ENCODE measurements around the gene NFYA. TPM values are rescaled to one million over a fixed set of nuclear protein-coding genes. Genes with fewer than 3 reads are reported as not detected.

Gene NFYA
- polyA plus RNA-seq, 1 donor from 2014 or later, result 22.1 TPM

DNA sequence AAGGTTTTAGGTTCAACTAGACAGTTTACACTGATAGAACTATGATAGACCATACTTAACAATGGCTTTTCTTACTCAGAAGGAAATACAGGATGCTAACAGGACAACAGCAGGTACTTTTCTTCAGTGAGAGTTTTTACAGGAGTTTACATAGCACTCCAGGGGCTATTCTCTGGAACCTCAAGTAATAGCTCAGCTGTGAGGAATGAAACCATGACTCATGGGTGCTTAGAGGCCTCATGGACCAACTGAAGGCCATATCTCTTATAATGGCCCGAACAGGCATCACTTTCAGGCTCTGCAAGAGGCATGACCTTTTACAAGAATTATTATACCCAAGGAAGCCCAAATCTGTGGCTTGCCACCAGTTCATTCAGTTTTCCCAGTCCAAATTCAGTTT, 49.6 kb downstream of the NFYA start:
- Histone ChIP-seq H3K27me3 (ENCODE audit: insufficient read depth, low read depth, low read length) (no peaks in the 10 kb centered on the region), H3K4me3 (ENCODE audit: low read length) (no peak overlapping the region), H4K20me1 (ENCODE audit: insufficient read depth) (no peaks in the 10 kb centered on the region), H2AFZ (ENCODE audit: low read depth, low read length) (no peak overlapping the region), H3F3A (ENCODE audit: insufficient read depth, low read length, poor library complexity, severe bottlenecking) (no peaks in the 10 kb centered on the region), H3K9me3 (ENCODE audit: low read length) (no peaks in the 10 kb centered on the region), H3K36me3 (ENCODE audit: insufficient read depth, low read length) (no peaks in the 10 kb centered on the region), H3K9ac (ENCODE audit: low read length) (no peak overlapping the region), H3K4me2 (ENCODE audit: low read length) (no peak overlapping the region), H3K27ac (ENCODE audit: low read length) (no peak overlapping the region), H3K9me2 (ENCODE audit: insufficient read depth, low read length) (no peaks in the 10 kb centered on the region), H3K79me2 (replicated peaks; ENCODE audit: insufficient read depth, low read length) (no peaks in the 10 kb centered on the region)
- no peak for TF ChIP-seq TAF1 (IDR thresholded peaks at IDR 0.05; ENCODE audit: low read depth)

DNA sequence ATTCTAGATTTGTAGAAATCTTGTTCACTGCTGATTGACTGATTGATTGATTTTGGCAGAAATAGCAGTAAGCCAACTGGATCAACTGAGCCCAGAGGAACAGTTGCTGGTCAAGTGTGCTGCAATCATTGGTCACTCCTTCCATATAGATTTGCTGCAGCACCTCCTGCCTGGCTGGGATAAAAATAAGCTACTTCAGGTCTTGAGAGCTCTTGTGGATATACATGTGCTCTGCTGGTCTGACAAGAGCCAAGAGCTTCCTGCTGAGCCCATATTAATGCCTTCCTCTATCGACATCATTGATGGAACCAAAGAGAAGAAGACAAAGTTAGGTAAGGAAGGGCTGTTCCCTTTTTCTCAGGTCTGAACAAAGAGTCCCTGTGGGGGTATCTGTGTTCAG, 50.1 kb downstream of the NFYA start:
- Histone ChIP-seq H2AFZ (ENCODE audit: low read depth, low read length) (no peak overlapping the region), H4K20me1 (ENCODE audit: insufficient read depth) (no peaks in the 10 kb centered on the region), H3K79me2 (replicated peaks; ENCODE audit: insufficient read depth, low read length) (no peaks in the 10 kb centered on the region), H3K27me3 (ENCODE audit: insufficient read depth, low read depth, low read length) (no peaks in the 10 kb centered on the region), H3K4me2 (ENCODE audit: low read length) (no peak overlapping the region), H3K4me3 (ENCODE audit: low read length) (no peak overlapping the region), H3K9me3 (ENCODE audit: low read length) (no peaks in the 10 kb centered on the region), H3F3A (ENCODE audit: insufficient read depth, low read length, poor library complexity, severe bottlenecking) (no peaks in the 10 kb centered on the region), H3K27ac (ENCODE audit: low read length) (no peak overlapping the region), H3K9ac (ENCODE audit: low read length) (no peak overlapping the region), H3K36me3 (ENCODE audit: insufficient read depth, low read length) (no peaks in the 10 kb centered on the region), H3K9me2 (ENCODE audit: insufficient read depth, low read length) (no peaks in the 10 kb centered on the region)
- TF ChIP-seq EZH2 (IDR thresholded peaks at IDR 0.05; ENCODE audit: borderline replicate concordance, insufficient read depth, low read length, poor library complexity, severe bottlenecking) (no peak), RAD21 (conservative IDR thresholded peaks at IDR 0.05) (no peak), MXI1 (conservative IDR thresholded peaks at IDR 0.05; ENCODE audit: poor library complexity, severe bottlenecking) (no peak), SMC3 (conservative IDR thresholded peaks at IDR 0.05; ENCODE audit: poor library complexity) (no peak), EP300 (conservative IDR thresholded peaks at IDR 0.05; ENCODE audit: poor library complexity, severe bottlenecking) (no peak), TAF1 (IDR thresholded peaks at IDR 0.05; ENCODE audit: low read depth) (no peak)
- TF ChIP-seq, protein P1, sequence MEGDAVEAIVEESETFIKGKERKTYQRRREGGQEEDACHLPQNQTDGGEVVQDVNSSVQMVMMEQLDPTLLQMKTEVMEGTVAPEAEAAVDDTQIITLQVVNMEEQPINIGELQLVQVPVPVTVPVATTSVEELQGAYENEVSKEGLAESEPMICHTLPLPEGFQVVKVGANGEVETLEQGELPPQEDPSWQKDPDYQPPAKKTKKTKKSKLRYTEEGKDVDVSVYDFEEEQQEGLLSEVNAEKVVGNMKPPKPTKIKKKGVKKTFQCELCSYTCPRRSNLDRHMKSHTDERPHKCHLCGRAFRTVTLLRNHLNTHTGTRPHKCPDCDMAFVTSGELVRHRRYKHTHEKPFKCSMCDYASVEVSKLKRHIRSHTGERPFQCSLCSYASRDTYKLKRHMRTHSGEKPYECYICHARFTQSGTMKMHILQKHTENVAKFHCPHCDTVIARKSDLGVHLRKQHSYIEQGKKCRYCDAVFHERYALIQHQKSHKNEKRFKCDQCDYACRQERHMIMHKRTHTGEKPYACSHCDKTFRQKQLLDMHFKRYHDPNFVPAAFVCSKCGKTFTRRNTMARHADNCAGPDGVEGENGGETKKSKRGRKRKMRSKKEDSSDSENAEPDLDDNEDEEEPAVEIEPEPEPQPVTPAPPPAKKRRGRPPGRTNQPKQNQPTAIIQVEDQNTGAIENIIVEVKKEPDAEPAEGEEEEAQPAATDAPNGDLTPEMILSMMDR (IDR thresholded peaks at IDR 0.05; ENCODE audit: poor library complexity, severe bottlenecking), result no peak

DNA sequence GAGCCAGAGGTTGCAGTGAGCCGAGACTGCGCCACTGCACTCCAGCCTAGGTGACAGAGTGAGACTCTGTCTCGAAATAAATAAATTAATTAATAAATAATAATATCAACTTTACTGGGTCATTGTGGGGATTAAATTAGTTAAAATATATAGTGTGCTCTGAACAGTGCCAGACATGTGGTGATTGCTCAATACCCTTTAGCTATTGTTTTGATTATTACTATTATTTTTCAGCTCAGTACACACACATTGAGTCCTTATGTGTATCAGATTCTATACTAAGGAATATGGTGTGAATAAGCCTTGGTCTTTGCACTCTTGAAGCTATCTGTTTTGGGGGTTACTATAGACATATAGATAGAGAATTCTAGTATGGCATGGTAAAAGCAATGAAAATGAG, 52.5 kb downstream of the NFYA start:
- Histone ChIP-seq H3K9me2 (ENCODE audit: insufficient read depth, low read length) (no peaks in the 10 kb centered on the region), H3K4me3 (ENCODE audit: low read length) (no peak overlapping the region), H3F3A (ENCODE audit: insufficient read depth, low read length, poor library complexity, severe bottlenecking) (no peaks in the 10 kb centered on the region), H3K27me3 (ENCODE audit: insufficient read depth, low read depth, low read length) (no peaks in the 10 kb centered on the region), H3K36me3 (ENCODE audit: insufficient read depth, low read length) (no peaks in the 10 kb centered on the region), H3K9ac (ENCODE audit: low read length) (no peak overlapping the region), H3K4me2 (ENCODE audit: low read length) (no peak overlapping the region), H3K27ac (ENCODE audit: low read length) (no peak overlapping the region), H3K79me2 (replicated peaks; ENCODE audit: insufficient read depth, low read length) (no peaks in the 10 kb centered on the region), H2AFZ (ENCODE audit: low read depth, low read length) (no peak overlapping the region), H4K20me1 (ENCODE audit: insufficient read depth) (no peaks in the 10 kb centered on the region), H3K9me3 (ENCODE audit: low read length) (no peaks in the 10 kb centered on the region)
- TF ChIP-seq, protein P1 (IDR thresholded peaks at IDR 0.05; ENCODE audit: poor library complexity, severe bottlenecking), result no peak
- no peak for TF ChIP-seq RAD21 (conservative IDR thresholded peaks at IDR 0.05)
- no peak for TF ChIP-seq POLR2AphosphoS5 (IDR thresholded peaks at IDR 0.05)
- TF ChIP-seq, protein P2, sequence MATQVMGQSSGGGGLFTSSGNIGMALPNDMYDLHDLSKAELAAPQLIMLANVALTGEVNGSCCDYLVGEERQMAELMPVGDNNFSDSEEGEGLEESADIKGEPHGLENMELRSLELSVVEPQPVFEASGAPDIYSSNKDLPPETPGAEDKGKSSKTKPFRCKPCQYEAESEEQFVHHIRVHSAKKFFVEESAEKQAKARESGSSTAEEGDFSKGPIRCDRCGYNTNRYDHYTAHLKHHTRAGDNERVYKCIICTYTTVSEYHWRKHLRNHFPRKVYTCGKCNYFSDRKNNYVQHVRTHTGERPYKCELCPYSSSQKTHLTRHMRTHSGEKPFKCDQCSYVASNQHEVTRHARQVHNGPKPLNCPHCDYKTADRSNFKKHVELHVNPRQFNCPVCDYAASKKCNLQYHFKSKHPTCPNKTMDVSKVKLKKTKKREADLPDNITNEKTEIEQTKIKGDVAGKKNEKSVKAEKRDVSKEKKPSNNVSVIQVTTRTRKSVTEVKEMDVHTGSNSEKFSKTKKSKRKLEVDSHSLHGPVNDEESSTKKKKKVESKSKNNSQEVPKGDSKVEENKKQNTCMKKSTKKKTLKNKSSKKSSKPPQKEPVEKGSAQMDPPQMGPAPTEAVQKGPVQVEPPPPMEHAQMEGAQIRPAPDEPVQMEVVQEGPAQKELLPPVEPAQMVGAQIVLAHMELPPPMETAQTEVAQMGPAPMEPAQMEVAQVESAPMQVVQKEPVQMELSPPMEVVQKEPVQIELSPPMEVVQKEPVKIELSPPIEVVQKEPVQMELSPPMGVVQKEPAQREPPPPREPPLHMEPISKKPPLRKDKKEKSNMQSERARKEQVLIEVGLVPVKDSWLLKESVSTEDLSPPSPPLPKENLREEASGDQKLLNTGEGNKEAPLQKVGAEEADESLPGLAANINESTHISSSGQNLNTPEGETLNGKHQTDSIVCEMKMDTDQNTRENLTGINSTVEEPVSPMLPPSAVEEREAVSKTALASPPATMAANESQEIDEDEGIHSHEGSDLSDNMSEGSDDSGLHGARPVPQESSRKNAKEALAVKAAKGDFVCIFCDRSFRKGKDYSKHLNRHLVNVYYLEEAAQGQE (IDR thresholded peaks at IDR 0.05; ENCODE audit: borderline replicate concordance), result no peak
- no peak for TF ChIP-seq SMC3 (conservative IDR thresholded peaks at IDR 0.05; ENCODE audit: poor library complexity)
- TF ChIP-seq TAF1 (IDR thresholded peaks at IDR 0.05; ENCODE audit: low read depth), result no peak
- TF ChIP-seq EP300 (conservative IDR thresholded peaks at IDR 0.05; ENCODE audit: poor library complexity, severe bottlenecking), result no peak
- no peak for TF ChIP-seq EZH2 (IDR thresholded peaks at IDR 0.05; ENCODE audit: borderline replicate concordance, insufficient read depth, low read length, poor library complexity, severe bottlenecking)
- no peak for TF ChIP-seq MXI1 (conservative IDR thresholded peaks at IDR 0.05; ENCODE audit: poor library complexity, severe bottlenecking)

Measured in neural cell (in vitro differentiated cells).